GM21447 (cell line): ENCODE measurements around the gene LAGE3.

Experiments used
- ATAC-seq: cut with Tn5 transposase; IDR thresholded peaks from one replicate; pipeline ENCODE4 v1.9.1; 2021; ENCODE audit not compliant: unreplicated experiment

LAGE3 gene

GRCh38 chrX:154481195-154481594, 2.1 kb upstream of the LAGE3 start:
- ATAC-seq = no peak

GRCh38 chrX:154477891-154478477, 1.1 kb downstream of the LAGE3 start:
- ATAC-seq = no peak

GRCh38 chrX:154476821-154477220, 2.3 kb downstream of the LAGE3 start:
- ATAC-seq = no peak

- ATAC-seq = no peak
Observed at GRCh38 chrX:154473683-154474082, 5.4 kb downstream of the LAGE3 start.

GRCh38 chrX:154472685-154473632, 6.1 kb downstream of the LAGE3 start:
- ATAC-seq = no peak

- no peak for ATAC-seq
Observed at GRCh38 chrX:154471839-154472684, 7.0 kb downstream of the LAGE3 start.

- no peak for ATAC-seq
Observed at GRCh38 chrX:154470914-154471568, 8.0 kb downstream of the LAGE3 start.

- no peak for ATAC-seq
Observed at GRCh38 chrX:154470434-154470833, 8.6 kb downstream of the LAGE3 start.

- no peak for ATAC-seq
Observed at GRCh38 chrX:154469880-154470279, 9.2 kb downstream of the LAGE3 start.

- no peak for ATAC-seq
Observed at GRCh38 chrX:154469114-154469513, 10.0 kb downstream of the LAGE3 start.

GRCh38 chrX:154468217-154468616, 10.9 kb downstream of the LAGE3 start:
- ATAC-seq = no peak

GRCh38 chrX:154467556-154467955, 11.5 kb downstream of the LAGE3 start:
- no peak for ATAC-seq

- ATAC-seq = no peak
Observed at GRCh38 chrX:154466907-154467306, 12.2 kb downstream of the LAGE3 start.

GRCh38 chrX:154466036-154466435, 13.0 kb downstream of the LAGE3 start:
- no peak for ATAC-seq

- ATAC-seq = no peak
Observed at GRCh38 chrX:154465601-154466000, 13.5 kb downstream of the LAGE3 start.

- no peak for ATAC-seq
Observed at GRCh38 chrX:154464806-154465365, 14.2 kb downstream of the LAGE3 start.

- no peak for ATAC-seq
Observed at GRCh38 chrX:154463611-154464220, 15.4 kb downstream of the LAGE3 start.

- no peak for ATAC-seq
Observed at GRCh38 chrX:154462396-154462795, 16.7 kb downstream of the LAGE3 start.

GRCh38 chrX:154460326-154460725, 18.8 kb downstream of the LAGE3 start:
- no peak for ATAC-seq

- no peak for ATAC-seq
Observed at GRCh38 chrX:154459832-154460231, 19.2 kb downstream of the LAGE3 start.
